ENCODE data around the gene PKDREJ.

Gene PKDREJ

DNA sequence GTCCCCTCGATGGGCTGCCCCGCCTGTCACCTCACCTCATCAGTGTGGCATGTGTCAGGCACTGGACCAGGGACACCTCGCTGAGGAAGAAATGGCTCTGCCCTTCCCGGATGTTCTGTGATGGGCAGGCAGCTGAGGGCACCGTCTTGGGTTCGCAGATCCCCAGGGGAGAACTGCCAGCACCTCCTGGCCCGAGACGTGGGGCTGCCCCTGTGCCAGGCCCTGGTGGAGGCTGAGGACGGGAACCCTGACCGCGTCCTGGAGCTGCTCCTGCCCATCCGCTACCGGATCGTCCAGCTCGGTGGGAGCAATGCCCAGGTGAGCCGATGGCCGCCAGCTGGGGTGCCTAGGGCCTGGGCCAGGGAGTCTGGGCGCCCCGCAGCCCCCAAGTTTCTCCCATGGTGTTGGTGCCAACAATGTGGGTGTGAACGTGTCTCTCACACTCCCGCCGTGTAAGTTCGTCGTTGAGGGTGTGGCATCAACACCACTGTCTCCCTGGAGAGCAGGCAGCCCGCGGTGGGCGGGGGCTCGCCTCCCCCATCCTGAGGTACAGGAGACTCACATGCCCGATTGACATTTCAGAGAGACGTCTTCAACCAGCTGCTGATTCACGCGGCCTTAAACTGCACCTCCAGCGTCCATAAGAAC is 26.2 kb upstream of the PKDREJ start:
- CTCF ChIA-PET = no interaction called here
- no peak for TF ChIP-seq CTCF (conservative IDR thresholded peaks at IDR 0.05; ENCODE audit: low read depth)
- H3K27ac ChIP-seq = no peak overlapping the region
- DNase-seq (ENCODE audit: low spot score) = no peak
- POLR2A ChIA-PET (ENCODE audit: low non-redundant PET) = no interaction called here

DNA sequence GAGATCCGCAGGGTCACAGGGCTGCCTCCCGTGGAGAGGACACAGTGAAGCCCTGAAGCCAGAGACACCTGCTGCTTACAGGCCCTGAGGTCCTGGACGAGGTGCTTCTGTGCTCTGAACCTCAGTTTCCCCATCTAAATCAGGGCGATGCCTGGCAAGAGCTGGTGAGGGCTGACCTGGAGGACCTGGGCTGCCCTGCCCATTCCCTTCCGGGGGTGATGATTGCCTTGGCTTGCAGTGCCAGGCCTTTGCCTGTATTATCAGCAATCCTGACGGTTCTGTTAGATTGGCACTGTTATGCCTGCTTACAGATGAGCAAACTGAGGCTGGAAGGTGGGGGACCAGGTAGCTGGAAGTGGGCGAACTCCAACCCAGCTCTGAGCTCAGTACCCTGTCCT is 25.7 kb upstream of the PKDREJ start:
- no peak for DNase-seq (ENCODE audit: low spot score)
- no peak overlapping the region for H3K27ac ChIP-seq
- ChIA-PET POLR2A (ENCODE audit: low non-redundant PET) (no interaction called here), CTCF (no interaction called here)
- no peak for TF ChIP-seq CTCF (conservative IDR thresholded peaks at IDR 0.05; ENCODE audit: low read depth)

DNA sequence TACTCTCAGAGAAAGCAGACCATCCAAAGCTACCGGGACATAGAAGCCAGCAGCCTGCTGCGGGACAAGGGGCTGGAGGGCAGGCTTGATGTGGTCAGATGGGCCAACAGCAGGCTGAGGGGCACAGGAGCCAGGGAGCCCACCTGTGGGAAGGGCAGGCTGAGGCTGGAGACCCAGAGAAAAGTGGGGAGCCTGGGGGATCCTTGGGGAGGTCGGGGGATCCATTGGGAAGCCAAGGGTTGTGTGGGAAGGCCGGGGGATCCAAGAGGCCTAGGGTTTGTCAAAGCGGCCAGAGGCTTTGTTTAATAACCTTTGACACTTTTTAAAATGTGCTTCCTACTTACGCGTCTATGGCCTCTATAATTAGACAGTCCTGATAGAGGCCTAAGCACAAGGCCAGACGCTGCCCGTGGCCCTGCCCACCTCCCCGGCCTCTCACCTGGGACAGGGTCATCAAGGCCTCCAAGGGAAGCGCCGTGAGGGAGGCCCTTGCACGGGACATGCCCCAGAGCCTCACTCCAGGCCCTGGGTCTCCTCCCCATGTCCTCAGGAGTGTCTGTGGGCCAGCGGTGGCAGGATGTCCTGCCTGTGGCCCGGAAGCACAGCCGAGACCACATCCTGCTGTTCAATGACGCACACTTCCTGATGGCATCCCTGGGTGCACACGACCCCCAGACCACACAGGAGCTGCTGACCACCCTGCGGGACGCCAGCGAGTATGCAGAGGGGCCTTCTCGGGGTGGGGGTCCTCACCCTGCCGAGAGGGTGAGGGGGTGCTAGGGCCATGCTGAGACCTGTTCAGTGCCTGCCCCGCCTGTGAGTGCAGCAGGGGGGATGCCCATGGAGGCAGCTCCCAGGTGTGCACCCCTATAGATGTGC is 25.0 kb upstream of the PKDREJ start:
- DNase-seq (ENCODE audit: low spot score) = no peak
- ChIA-PET CTCF (no interaction called here), POLR2A (ENCODE audit: low non-redundant PET) (no interaction called here)
- H3K27ac ChIP-seq = peak overlapping the region; percentile 22
- no peak for TF ChIP-seq CTCF (conservative IDR thresholded peaks at IDR 0.05; ENCODE audit: low read depth)

- POLR2A ChIA-PET (ENCODE audit: low non-redundant PET) = no interaction called here
- H3K27ac ChIP-seq = peak overlapping the region; percentile 22
- no peak for TF ChIP-seq CTCF (conservative IDR thresholded peaks at IDR 0.05; ENCODE audit: low read depth)
- DNase-seq (ENCODE audit: low spot score) = no peak
- CTCF ChIA-PET = no interaction called here
Measured at GRCh38 chr22:46286941-46287872, 24.1 kb upstream of the PKDREJ start.

DNA sequence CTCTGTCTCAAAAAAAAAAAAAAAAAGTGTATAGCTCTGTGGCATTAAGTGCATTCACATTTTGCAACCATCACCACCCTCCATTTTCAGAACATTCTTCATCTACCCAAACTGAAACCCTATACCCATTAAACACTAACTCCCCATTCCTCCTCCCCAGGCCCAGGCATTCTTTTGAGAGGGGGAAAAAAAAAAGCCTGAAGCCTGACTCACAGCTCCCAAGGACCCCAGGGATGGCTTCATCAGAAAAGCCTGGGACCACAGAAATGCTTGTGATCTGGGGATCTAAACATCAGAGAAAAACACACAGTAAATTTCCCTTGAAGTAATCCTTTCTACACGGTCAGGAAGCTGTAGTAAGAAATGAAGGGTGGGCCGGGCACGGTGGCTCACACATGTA is 22.9 kb upstream of the PKDREJ start:
- ChIA-PET POLR2A (ENCODE audit: low non-redundant PET) (no interaction called here), CTCF (interaction anchor here (0.5 kb wide), 1 partner anchor 11 kb away, joined by 3 read pairs; the partner anchor contains the start of gene GTSE1)
- DNase-seq (ENCODE audit: low spot score) = no peak
- TF ChIP-seq CTCF (conservative IDR thresholded peaks at IDR 0.05; ENCODE audit: low read depth) = no peak
- no peak overlapping the region for H3K27ac ChIP-seq
